Measurements from ENCODE around the gene CIDEB.

CIDEB gene

GRCh38 chr14:24260026-24260779, 47.6 kb downstream of the CIDEB start:
- TF ChIP-seq ZNF8 (CRISPR knock-in tag; IDR thresholded peaks at IDR 0.05) = no peak
- TF ChIP-seq TOX (CRISPR knock-in tag; IDR thresholded peaks at IDR 0.05; ENCODE audit: borderline replicate concordance) = no peak
- no peak for TF ChIP-seq BACH2 (CRISPR knock-in tag; IDR thresholded peaks at IDR 0.05; ENCODE audit: borderline replicate concordance)
- no peak for TF ChIP-seq TSHZ2 (CRISPR knock-in tag; IDR thresholded peaks at IDR 0.05)
- no peak for TF ChIP-seq OSR1 (CRISPR knock-in tag; IDR thresholded peaks at IDR 0.05)
- no peak for TF ChIP-seq ZFP30 (CRISPR knock-in tag; IDR thresholded peaks at IDR 0.05)
- TF ChIP-seq TCF4 (CRISPR knock-in tag; IDR thresholded peaks at IDR 0.05; ENCODE audit: borderline replicate concordance) = no peak
- TF ChIP-seq SNAI2 (CRISPR knock-in tag; IDR thresholded peaks at IDR 0.05) = no peak
- no peak for TF ChIP-seq ARNTL (CRISPR knock-in tag; IDR thresholded peaks at IDR 0.05; ENCODE audit: borderline replicate concordance, low read depth)
- TF ChIP-seq ZC3H10 (CRISPR knock-in tag; IDR thresholded peaks at IDR 0.05) = no peak
- no peak for TF ChIP-seq ZFP3 (CRISPR knock-in tag; IDR thresholded peaks at IDR 0.05)
- no peak for TF ChIP-seq ZNF565 (CRISPR knock-in tag; conservative IDR thresholded peaks at IDR 0.05; ENCODE audit: low read depth)
- no peak for TF ChIP-seq ISL1 (CRISPR knock-in tag; IDR thresholded peaks at IDR 0.05)
- ATAC-seq = no peak

GRCh38 chr14:24259282-24260025, 48.3 kb downstream of the CIDEB start:
- peak; percentile 56 for ATAC-seq
- TF ChIP-seq SNAI2 (CRISPR knock-in tag; IDR thresholded peaks at IDR 0.05) (no peak), TOX (CRISPR knock-in tag; IDR thresholded peaks at IDR 0.05; ENCODE audit: borderline replicate concordance) (no peak), OSR1 (CRISPR knock-in tag; IDR thresholded peaks at IDR 0.05) (no peak), ZNF565 (CRISPR knock-in tag; conservative IDR thresholded peaks at IDR 0.05; ENCODE audit: low read depth) (no peak), TSHZ2 (CRISPR knock-in tag; IDR thresholded peaks at IDR 0.05) (no peak), ZFP30 (CRISPR knock-in tag; IDR thresholded peaks at IDR 0.05) (no peak), CSRNP3 (CRISPR knock-in tag; IDR thresholded peaks at IDR 0.05) (no peak), GLIS3 (CRISPR knock-in tag; IDR thresholded peaks at IDR 0.05) (no peak), ESRRG (CRISPR knock-in tag; IDR thresholded peaks at IDR 0.05) (no peak), CREB5 (CRISPR knock-in tag; IDR thresholded peaks at IDR 0.05; ENCODE audit: low read depth) (no peak), ZNF70 (CRISPR knock-in tag; IDR thresholded peaks at IDR 0.05) (no peak), ZFP3 (CRISPR knock-in tag; IDR thresholded peaks at IDR 0.05) (no peak)

- TF ChIP-seq CREB5 (CRISPR knock-in tag; IDR thresholded peaks at IDR 0.05; ENCODE audit: low read depth) (no peak), BACH2 (CRISPR knock-in tag; IDR thresholded peaks at IDR 0.05; ENCODE audit: borderline replicate concordance) (no peak), ZNF8 (CRISPR knock-in tag; IDR thresholded peaks at IDR 0.05) (no peak)
- no peak for ATAC-seq
Observed at GRCh38 chr14:24258548-24259265, 49.1 kb downstream of the CIDEB start.
